H9 (cell line): ENCODE data around the gene INPP5A. TPM values are rescaled to one million over a fixed set of nuclear protein-coding genes. Genes with fewer than 3 reads are reported as not detected.

Experiments
- DNase-seq: peaks from one replicate; pipeline ENCODE4 v3.0.0-alpha.2; 2017
- H2AFZ ChIP-seq: one replicate; pipeline ENCODE4 v1.6.1; 2013; ENCODE audit warnings: mild to moderate bottlenecking, low read length, control low read depth, moderate library complexity
- H2AK5ac ChIP-seq: 2 replicates; pipeline ENCODE4 v1.6.1; 2013; ENCODE audit warnings: low read length, control low read depth, mixed read lengths; ENCODE audit not compliant: insufficient read length
- H2BK120ac ChIP-seq: one replicate; pipeline ENCODE4 v1.6.1; 2013; ENCODE audit warnings: low read depth, mild to moderate bottlenecking, low read length, control low read depth, inconsistent platforms; ENCODE audit not compliant: poor library complexity, severe bottlenecking
- H2BK12ac ChIP-seq: 2 replicates; pipeline ENCODE4 v1.6.1; 2013; ENCODE audit warnings: low read length, control low read depth, mixed read lengths, low read depth; ENCODE audit not compliant: insufficient read length
- H2BK15ac ChIP-seq: 2 replicates; pipeline ENCODE4 v1.6.1; 2013; ENCODE audit warnings: low read depth, low read length, control low read depth
- H2BK20ac ChIP-seq: one replicate; pipeline ENCODE4 v1.6.1; 2013; ENCODE audit warnings: low read depth, mild to moderate bottlenecking, low read length, control low read depth, inconsistent platforms; ENCODE audit not compliant: poor library complexity, severe bottlenecking
- H2BK5ac ChIP-seq: 2 replicates; pipeline ENCODE4 v1.6.1; 2013; ENCODE audit warnings: low read length, control low read depth, mixed read lengths; ENCODE audit not compliant: insufficient read length
- H3K14ac ChIP-seq: 2 replicates; pipeline ENCODE4 v1.6.1; 2013; ENCODE audit warnings: low read length, control low read depth; ENCODE audit not compliant: insufficient read depth
- H3K18ac ChIP-seq: 2 replicates; pipeline ENCODE4 v1.6.1; 2013; ENCODE audit warnings: low read depth, mild to moderate bottlenecking, mixed read lengths, low read length, control low read depth; ENCODE audit not compliant: insufficient read length
- H3K23ac ChIP-seq: 2 replicates; pipeline ENCODE4 v1.6.1; 2013; ENCODE audit warnings: low read length, control low read depth, mixed read lengths, low read depth; ENCODE audit not compliant: insufficient read length
- H3K23me2 ChIP-seq: 2 replicates; pipeline ENCODE4 v1.6.1; 2013; ENCODE audit warnings: low read depth, mild to moderate bottlenecking, mixed read lengths, low read length, control low read depth; ENCODE audit not compliant: insufficient read length, poor library complexity, severe bottlenecking
- H3K27ac ChIP-seq: 2 replicates; pipeline ENCODE4 v1.5.1; 2013; ENCODE audit warnings: low read length, control low read depth, mixed read lengths, low read depth; ENCODE audit not compliant: insufficient read length
- H3K27me3 ChIP-seq: 2 replicates; pipeline ENCODE4 v1.6.1; 2013; ENCODE audit warnings: low read length, control low read depth, inconsistent platforms; ENCODE audit not compliant: insufficient read depth
- H3K4ac ChIP-seq: 2 replicates; pipeline ENCODE4 v1.6.1; 2013; ENCODE audit warnings: low read depth, mild to moderate bottlenecking, control low read depth, inconsistent platforms, low read length, moderate library complexity
- H3K4me1 ChIP-seq: 2 replicates; pipeline ENCODE4 v1.6.1; 2013; ENCODE audit warnings: low read length, control low read depth, inconsistent platforms; ENCODE audit not compliant: insufficient read depth
- H3K4me2 ChIP-seq: 2 replicates; pipeline ENCODE4 v1.6.1; 2013; ENCODE audit warnings: low read length, control low read depth, mixed read lengths; ENCODE audit not compliant: insufficient read length, insufficient read depth
- H3K56ac ChIP-seq: 2 replicates; pipeline ENCODE4 v1.6.1; 2013; ENCODE audit warnings: low read depth, mild to moderate bottlenecking, mixed read lengths, low read length, control low read depth; ENCODE audit not compliant: insufficient read length
- H3K79me1 ChIP-seq: 2 replicates; pipeline ENCODE4 v1.6.1; 2013; ENCODE audit warnings: low read depth, mild to moderate bottlenecking, moderate library complexity, low read length, control low read depth, inconsistent platforms; ENCODE audit not compliant: insufficient read depth, poor library complexity, severe bottlenecking
- H3K79me2 ChIP-seq: 2 replicates; pipeline ENCODE4 v1.6.1; 2013; ENCODE audit warnings: low read length, control low read depth, inconsistent platforms; ENCODE audit not compliant: insufficient read depth
- H3K9ac ChIP-seq: 2 replicates; pipeline ENCODE4 v1.6.1; 2013; ENCODE audit warnings: low read length, control low read depth, mixed read lengths; ENCODE audit not compliant: insufficient read length; ENCODE audit errors: extremely low read depth
- H3K9me3 ChIP-seq: one replicate; pipeline ENCODE4 v1.6.1; 2013; ENCODE audit warnings: low read depth, low read length, inconsistent platforms; ENCODE audit not compliant: control insufficient read depth
- H3T11ph ChIP-seq: one replicate; pipeline ENCODE4 v1.6.1; 2013; ENCODE audit warnings: mild to moderate bottlenecking, low read length, control low read depth, inconsistent platforms
- H4K20me1 ChIP-seq: one replicate; pipeline ENCODE4 v1.6.1; 2013; ENCODE audit not compliant: control insufficient read depth, insufficient read length, insufficient read depth
- H4K5ac ChIP-seq: 2 replicates; pipeline ENCODE4 v1.6.1; 2013; ENCODE audit warnings: low read depth, mild to moderate bottlenecking, mixed read lengths, low read length, control low read depth; ENCODE audit not compliant: insufficient read length
- H4K8ac ChIP-seq: replicated peaks from 2 replicates; pipeline ENCODE4 v1.6.1; 2013; ENCODE audit warnings: low read length, control low read depth, mixed read lengths, low read depth; ENCODE audit not compliant: insufficient read length
- H4K91ac ChIP-seq: 2 replicates; pipeline ENCODE4 v1.6.1; 2013; ENCODE audit warnings: low read depth, mild to moderate bottlenecking, moderate library complexity, mixed read lengths, low read length, control low read depth; ENCODE audit not compliant: insufficient read length
- H3K27ac Mint-ChIP-seq, 3 experiments: 2 replicates in 2 of 3; 3 replicates in 1 of 3; pipeline ENCODE4 v1.8.0; 2020 to 2021; ENCODE audit warnings: mixed read lengths in 3 of 3, mild to moderate bottlenecking in 1 of 3, moderate library complexity in 1 of 3
- H3K27me3 Mint-ChIP-seq: 2 replicates; pipeline ENCODE4 v1.8.0; 2021; ENCODE audit warnings: low read depth, mild to moderate bottlenecking, moderate library complexity, mixed read lengths
- H3K36me3 Mint-ChIP-seq, 3 experiments: 2 replicates in 2 of 3; 3 replicates in 1 of 3; pipeline ENCODE4 v1.8.0; 2020 to 2021; ENCODE audit warnings: low read depth in 3 of 3, mixed read lengths in 3 of 3; ENCODE audit not compliant: insufficient read depth in 1 of 3
- H3K4me1 Mint-ChIP-seq, 2 experiments: 2 replicates each; pipeline ENCODE4 v1.8.0; 2020; ENCODE audit warnings: mixed read lengths in 2 of 2
- H3K4me3 Mint-ChIP-seq, 2 experiments: 2 replicates in 1 of 2; 3 replicates in 1 of 2; pipeline ENCODE4 v1.8.0; 2020 to 2021; ENCODE audit warnings: mild to moderate bottlenecking in 2 of 2, mixed read lengths in 2 of 2, moderate library complexity in 1 of 2
- H3K9me3 Mint-ChIP-seq, 2 experiments: 2 replicates in 1 of 2; 3 replicates in 1 of 2; pipeline ENCODE4 v1.8.0; 2020; ENCODE audit warnings: mild to moderate bottlenecking in 2 of 2, mixed read lengths in 2 of 2, moderate library complexity in 1 of 2
- CTCF ChIP-seq: fragments of 200-600 bp; sonication (generic); conservative IDR thresholded peaks from 3 replicates; pipeline ENCODE4 v1.8.0; 2021; ENCODE audit warnings: antibody characterized with exemption, mild to moderate bottlenecking
- WGBS: extraction: QIAGEN DNeasy Blood & Tissue Kit; methylation state at CpG from one replicate; pipeline ENCODE4 v1.1.7; 2013; ENCODE audit warnings: missing lambda C conversion rate, low lambda C conversion rate, mixed read lengths; ENCODE audit not compliant: insufficient read length; ENCODE audit errors: extremely low coverage; 5-methylcytosine and 5-hydroxymethylcytosine counted together
- total RNA-seq: library from RNA; stranded (reverse); gene quantifications from 2 replicates; pipeline ENCODE4 v1.2.1, GENCODE V29; 2021

Gene INPP5A
- total RNA-seq, 1 experiment from 2014 or later = 17.7 TPM

GRCh38 chr10:132829403-132829802 lies 291.8 kb downstream of the INPP5A start:
- Histone ChIP-seq H4K20me1 (no peaks in the 10 kb centered on the region), H2BK12ac (no peak overlapping the region), H2BK15ac (no peak overlapping the region), H4K8ac (no peak overlapping the region), H4K5ac (no peak overlapping the region), H2BK120ac (no peak overlapping the region), H3K9me3 (peaks cover 8% of the 10 kb centered on the region), H2BK5ac (no peak overlapping the region), H3K27ac (no peak overlapping the region), H3K9ac (no peak overlapping the region), H3K4ac (no peak overlapping the region), H2AK5ac (no peak overlapping the region), H3K23me2 (no peaks in the 10 kb centered on the region), H3K4me2 (no peak overlapping the region), H3K79me2 (no peaks in the 10 kb centered on the region), H3K14ac (no peak overlapping the region), H3K79me1 (no peaks in the 10 kb centered on the region), H3K4me1 (no peaks in the 10 kb centered on the region), H2AFZ (no peak overlapping the region), H3T11ph (no peak overlapping the region), H3K56ac (no peak overlapping the region), H3K23ac (no peak overlapping the region), H2BK20ac (no peak overlapping the region), H3K27me3 (no peaks in the 10 kb centered on the region), H3K18ac (no peak overlapping the region), H4K91ac (no peak overlapping the region)
- TF ChIP-seq CTCF = no peak
- no peaks in the 10 kb centered on the region for H3K4me1 Mint-ChIP-seq
- no CpG with 5 or more reads among the region's 8 CpGs for WGBS
- H3K9me3 Mint-ChIP-seq = peaks cover 16 to 31% of the 10 kb centered on the region in 2 experiments
- no peak overlapping the region for H3K27ac Mint-ChIP-seq
- H3K4me3 Mint-ChIP-seq = no peak overlapping the region
- peaks cover 0 to 6% (median 3%) of the 10 kb centered on the region in 3 experiments; a peak in 6 of 7 replicates for H3K36me3 Mint-ChIP-seq
- DNase-seq = no peak
- peaks cover 16% of the 10 kb centered on the region for H3K27me3 Mint-ChIP-seq
